Neural progenitor cell (in vitro differentiated cells): ENCODE data around the gene PRR15L. TPM values are rescaled to one million over a fixed set of nuclear protein-coding genes. Genes with fewer than 3 reads are reported as not detected.
A peak's percentile ranks its signal among the peaks of the same experiment; 100 is the strongest.

Source experiments
- DNase-seq: peaks from one replicate; pipeline ENCODE4 v3.0.0-alpha.2; 2016; ENCODE audit warnings: low spot score
- H2AFZ ChIP-seq: fragments of 200-600 bp; sonication (generic); replicated peaks from 2 replicates; pipeline ENCODE4 v1.6.1; 2016; ENCODE audit warnings: antibody characterized with exemption
- H3F3A ChIP-seq: fragments of 200-600 bp; sonication (generic); 2 replicates; pipeline ENCODE4 v1.6.1; 2016; ENCODE audit warnings: antibody characterized with exemption, low read depth
- H3K27ac ChIP-seq: fragments of 200-600 bp; sonication (generic); 2 replicates; pipeline ENCODE4 v1.5.1; 2016; ENCODE audit warnings: mild to moderate bottlenecking
- H3K27me3 ChIP-seq: fragments of 200-600 bp; sonication (generic); 2 replicates; pipeline ENCODE4 v1.6.1; 2016; ENCODE audit warnings: mild to moderate bottlenecking, moderate library complexity
- H3K36me3 ChIP-seq: fragments of 200-600 bp; sonication (generic); 2 replicates; pipeline ENCODE4 v1.5.1; 2016
- H3K4me1 ChIP-seq: fragments of 200-600 bp; sonication (generic); 2 replicates; pipeline ENCODE4 v1.6.1; 2016; ENCODE audit warnings: mixed run types
- H3K4me2 ChIP-seq: fragments of 200-600 bp; sonication (generic); 2 replicates; pipeline ENCODE4 v1.6.1; 2016
- H3K4me3 ChIP-seq: fragments of 200-600 bp; sonication (generic); 2 replicates; pipeline ENCODE4 v1.5.1; 2016
- H3K79me2 ChIP-seq: fragments of 200-600 bp; sonication (generic); 2 replicates; pipeline ENCODE4 v1.6.1; 2016; ENCODE audit warnings: low read depth
- H3K9ac ChIP-seq: fragments of 200-600 bp; sonication (generic); 2 replicates; pipeline ENCODE4 v1.6.1; 2016
- H3K9me3 ChIP-seq: fragments of 200-600 bp; sonication (generic); 2 replicates; pipeline ENCODE4 v1.5.1; 2016; ENCODE audit warnings: low read depth
- H4K20me1 ChIP-seq: fragments of 200-600 bp; sonication (generic); 2 replicates; pipeline ENCODE4 v1.6.1; 2016; ENCODE audit warnings: low read depth
- H3K27ac Mint-ChIP-seq: 3 replicates; pipeline ENCODE4 v1.8.0; 2021; ENCODE audit warnings: mixed read lengths
- H3K27me3 Mint-ChIP-seq: 2 replicates; pipeline ENCODE4 v1.8.0; 2022; ENCODE audit warnings: low read depth, mild to moderate bottlenecking, inconsistent platforms, moderate library complexity, mixed read lengths; ENCODE audit not compliant: insufficient read depth
- H3K36me3 Mint-ChIP-seq: 3 replicates; pipeline ENCODE4 v1.8.0; 2021; ENCODE audit warnings: mixed read lengths
- H3K4me1 Mint-ChIP-seq: 3 replicates; pipeline ENCODE4 v1.8.0; 2021; ENCODE audit warnings: mixed read lengths
- H3K4me3 Mint-ChIP-seq: 3 replicates; pipeline ENCODE4 v1.8.0; 2021; ENCODE audit warnings: mild to moderate bottlenecking, moderate library complexity, mixed read lengths
- H3K9me3 Mint-ChIP-seq: 3 replicates; pipeline ENCODE4 v1.8.0; 2020; ENCODE audit warnings: mixed read lengths
- CTCF ChIP-seq: fragments of 200-600 bp; sonication (generic); IDR thresholded peaks from 2 replicates; pipeline ENCODE4 v1.5.1; 2017; ENCODE audit warnings: antibody characterized with exemption, mild to moderate bottlenecking
- EZH2 ChIP-seq: fragments of 200-600 bp; sonication (generic); IDR thresholded peaks from 2 replicates; pipeline ENCODE4 v1.6.1; 2017; ENCODE audit warnings: antibody characterized with exemption, mild to moderate bottlenecking, moderate library complexity
- EZH2phosphoT487 ChIP-seq: fragments of 200-600 bp; sonication (generic); IDR thresholded peaks from 2 replicates; pipeline ENCODE4 v1.6.1; 2017; ENCODE audit warnings: antibody characterized with exemption
- total RNA-seq: library from RNA; depleted of rRNA; stranded (reverse); fragments of >200 nt; gene quantifications from 2 replicates; pipeline ENCODE4 v1.2.3, GENCODE V29; 2015; ENCODE audit warnings: low replicate concordance

PRR15L gene
- total RNA-seq, 1 donor from 2014 or later, result not detected

- no peak for TF ChIP-seq CTCF
- no peak for TF ChIP-seq EZH2phosphoT487
- no peak for TF ChIP-seq EZH2
Measured at GRCh38 chr17:47906443-47906842, 51.2 kb downstream of the PRR15L start.

GRCh38 chr17:47905221-47905733 lies 52.4 kb downstream of the PRR15L start:
- Mint-ChIP-seq H3K27me3 (peaks cover 5% of the 10 kb centered on the region), H3K36me3 (peaks cover 12% of the 10 kb centered on the region), H3K4me1 (peaks cover 17% of the 10 kb centered on the region), H3K4me3 (no peak overlapping the region), H3K27ac (no peak overlapping the region), H3K9me3 (no peaks in the 10 kb centered on the region)
- Histone ChIP-seq H3K4me1 (peaks cover 22% of the 10 kb centered on the region), H3K9ac (no peak overlapping the region), H3F3A (peaks cover 9% of the 10 kb centered on the region), H3K79me2 (peaks cover 41% of the 10 kb centered on the region), H3K27me3 (no peaks in the 10 kb centered on the region), H2AFZ (no peak overlapping the region), H4K20me1 (peaks cover 32% of the 10 kb centered on the region), H3K27ac (peak overlapping the region; percentile 77), H3K36me3 (no peaks in the 10 kb centered on the region), H3K9me3 (no peaks in the 10 kb centered on the region), H3K4me3 (no peak overlapping the region), H3K4me2 (peak overlapping the region; percentile 35)
- TF ChIP-seq EZH2phosphoT487, result no peak
- no peak for TF ChIP-seq CTCF
- no peak for TF ChIP-seq EZH2
- peak; percentile 49 for DNase-seq

More at GRCh38 chr17:47906443-47906842, 51.2 kb downstream of the PRR15L start:
- H3K4me3 ChIP-seq, result no peak overlapping the region
- Mint-ChIP-seq H3K27ac (no peak overlapping the region), H3K27me3 (peaks cover 8% of the 10 kb centered on the region), H3K9me3 (no peaks in the 10 kb centered on the region), H3K4me1 (peaks cover 11% of the 10 kb centered on the region), H3K36me3 (peaks cover 12% of the 10 kb centered on the region), H3K4me3 (no peak overlapping the region)
- H3K9me3 ChIP-seq, result no peaks in the 10 kb centered on the region
- H3K36me3 ChIP-seq, result no peaks in the 10 kb centered on the region
- no peaks in the 10 kb centered on the region for H3K27me3 ChIP-seq
- H3F3A ChIP-seq, result peaks cover 9% of the 10 kb centered on the region
- DNase-seq, result no peak
- no peak overlapping the region for H3K4me2 ChIP-seq
- no peak overlapping the region for H3K9ac ChIP-seq
- H2AFZ ChIP-seq, result no peak overlapping the region
- no peak overlapping the region for H3K27ac ChIP-seq
- H3K79me2 ChIP-seq, result peaks cover 34% of the 10 kb centered on the region
- peaks cover 20% of the 10 kb centered on the region for H3K4me1 ChIP-seq
- peaks cover 26% of the 10 kb centered on the region for H4K20me1 ChIP-seq

- Histone ChIP-seq H3K4me1 (peaks cover 28% of the 10 kb centered on the region), H2AFZ (no peak overlapping the region), H3K27me3 (no peaks in the 10 kb centered on the region), H3K4me3 (no peak overlapping the region), H3K9ac (no peak overlapping the region), H3K9me3 (no peaks in the 10 kb centered on the region), H3K36me3 (no peaks in the 10 kb centered on the region), H3F3A (peaks cover 13% of the 10 kb centered on the region), H3K79me2 (peaks cover 67% of the 10 kb centered on the region), H3K27ac (no peak overlapping the region), H3K4me2 (peak overlapping the region; percentile 38), H4K20me1 (peaks cover 34% of the 10 kb centered on the region)
- H3K27ac Mint-ChIP-seq, result peak overlapping the region; percentile 29
- DNase-seq, result peak; percentile 50
- H3K4me1 Mint-ChIP-seq, result peaks cover 28% of the 10 kb centered on the region
- no peak for TF ChIP-seq EZH2
- peaks cover 3% of the 10 kb centered on the region for H3K27me3 Mint-ChIP-seq
- H3K36me3 Mint-ChIP-seq, result peaks cover 11% of the 10 kb centered on the region
- no peaks in the 10 kb centered on the region for H3K9me3 Mint-ChIP-seq
- H3K4me3 Mint-ChIP-seq, result peak overlapping the region; percentile 7
Measured at GRCh38 chr17:47902039-47902744, 55.5 kb downstream of the PRR15L start.

Other genes with a start within 250 kb of the PRR15L start
- 0.12 TPM in 1 of 2 replicates, not detected in the other for gene TBX21, start 224.6 kb downstream of the PRR15L start, total RNA-seq
- 5.1 and 10.8 TPM in 2 replicates for gene OSBPL7, start 136.1 kb downstream of the PRR15L start, total RNA-seq
- gene MRPL10, start 126.3 kb downstream of the PRR15L start, total RNA-seq, result 48.2 and 63.3 TPM in 2 replicates
- gene LRRC46, start 126.2 kb downstream of the PRR15L start, total RNA-seq, result 0.06 and 0.12 TPM in 2 replicates
- 29.8 and 61.3 TPM in 2 replicates for gene SCRN2, start 116.6 kb downstream of the PRR15L start, total RNA-seq
- 0.04 and 0.65 TPM in 2 replicates for gene SP6, start 106.7 kb downstream of the PRR15L start, total RNA-seq
- gene SP2, start 61.6 kb downstream of the PRR15L start, total RNA-seq, result 1.6 and 2.3 TPM in 2 replicates
- gene PNPO, start 16.3 kb downstream of the PRR15L start, total RNA-seq, result 8.0 and 9.1 TPM in 2 replicates
- 104 and 168 TPM in 2 replicates for gene CDK5RAP3, start 13.2 kb upstream of the PRR15L start, total RNA-seq
- 0.30 and 0.74 TPM in 2 replicates for gene COPZ2, start 79.9 kb upstream of the PRR15L start, total RNA-seq
- 73.4 and 104 TPM in 2 replicates for gene NFE2L1, start 90.5 kb upstream of the PRR15L start, total RNA-seq
- 206 and 208 TPM in 2 replicates for gene CBX1, start 143.6 kb upstream of the PRR15L start, total RNA-seq
- 23.4 and 26.2 TPM in 2 replicates for gene SNX11, start 149.9 kb upstream of the PRR15L start, total RNA-seq